DOHH2 (cell line): ENCODE data around the gene MGLL.

Source experiments
- H3F3A ChIP-seq: fragments of 200-600 bp; sonication (generic), shearing (Covaris generic); 2 replicates; pipeline ENCODE4 v1.6.0; 2016; ENCODE audit warnings: antibody characterized with exemption, mild to moderate bottlenecking; ENCODE audit not compliant: control insufficient read depth, insufficient read depth
- H3K27ac ChIP-seq: fragments of 200-600 bp; sonication (generic); 2 replicates; pipeline ENCODE4 v1.5.1; 2014; ENCODE audit warnings: low read depth, mild to moderate bottlenecking, low read length, moderate library complexity
- H3K27me3 ChIP-seq: fragments of 200-600 bp; sonication (generic); 2 replicates; pipeline ENCODE4 v1.6.1; 2014; ENCODE audit warnings: mild to moderate bottlenecking, low read length, mixed read lengths; ENCODE audit not compliant: control insufficient read depth
- H3K36me3 ChIP-seq: fragments of 200-600 bp; sonication (generic); 2 replicates; pipeline ENCODE4 v1.6.1; 2014; ENCODE audit warnings: mild to moderate bottlenecking, low read length, moderate library complexity, mixed read lengths; ENCODE audit not compliant: control insufficient read depth
- H3K4me1 ChIP-seq: fragments of 200-600 bp; sonication (generic); 2 replicates; pipeline ENCODE4 v1.6.1; 2014; ENCODE audit warnings: mild to moderate bottlenecking, low read length, mixed read lengths; ENCODE audit not compliant: control insufficient read depth
- H3K4me2 ChIP-seq: fragments of 200-600 bp; sonication (generic); 2 replicates; pipeline ENCODE4 v1.6.0; 2014; ENCODE audit warnings: mild to moderate bottlenecking, low read length, moderate library complexity
- H3K4me3 ChIP-seq: fragments of 200-600 bp; sonication (generic); 2 replicates; pipeline ENCODE4 v1.5.1; 2014; ENCODE audit warnings: mild to moderate bottlenecking, low read length, mixed read lengths
- H3K79me2 ChIP-seq: fragments of 200-600 bp; sonication (generic); 2 replicates; pipeline ENCODE4 v1.6.1; 2014; ENCODE audit warnings: mild to moderate bottlenecking, low read length, mixed read lengths; ENCODE audit not compliant: control insufficient read depth
- H3K9me2 ChIP-seq: fragments of 200-600 bp; sonication (generic); replicated peaks from 2 replicates; pipeline ENCODE4 v1.6.1; 2014; ENCODE audit warnings: mild to moderate bottlenecking, low read length, mixed read lengths; ENCODE audit not compliant: control insufficient read depth
- H3K9me3 ChIP-seq: fragments of 200-600 bp; sonication (generic); 2 replicates; pipeline ENCODE4 v1.6.1; 2014; ENCODE audit warnings: antibody characterized with exemption, low read length, mixed read lengths; ENCODE audit not compliant: control insufficient read depth, insufficient read depth
- H4K20me1 ChIP-seq: fragments of 200-600 bp; sonication (generic); 2 replicates; pipeline ENCODE4 v1.6.0; 2014; ENCODE audit warnings: low read depth, mild to moderate bottlenecking, antibody characterized with exemption, low read length, moderate library complexity; ENCODE audit not compliant: control insufficient read depth, insufficient read depth
- EZH2phosphoT487 ChIP-seq: fragments of 200-600 bp; sonication (generic); IDR thresholded peaks from 2 replicates; pipeline ENCODE4 v1.6.1; 2017; ENCODE audit warnings: borderline replicate concordance, mild to moderate bottlenecking, antibody characterized with exemption, low read length, moderate library complexity, mixed read lengths
- TF ChIP-seq, protein P1 (sequence below): fragments of 200-600 bp; sonication (generic); IDR thresholded peaks from one replicate; pipeline ENCODE4 v1.5.1; 2014; ENCODE audit warnings: antibody characterized with exemption, mild to moderate bottlenecking, low read depth, low read length; ENCODE audit not compliant: poor library complexity, severe bottlenecking

Gene MGLL

DNA sequence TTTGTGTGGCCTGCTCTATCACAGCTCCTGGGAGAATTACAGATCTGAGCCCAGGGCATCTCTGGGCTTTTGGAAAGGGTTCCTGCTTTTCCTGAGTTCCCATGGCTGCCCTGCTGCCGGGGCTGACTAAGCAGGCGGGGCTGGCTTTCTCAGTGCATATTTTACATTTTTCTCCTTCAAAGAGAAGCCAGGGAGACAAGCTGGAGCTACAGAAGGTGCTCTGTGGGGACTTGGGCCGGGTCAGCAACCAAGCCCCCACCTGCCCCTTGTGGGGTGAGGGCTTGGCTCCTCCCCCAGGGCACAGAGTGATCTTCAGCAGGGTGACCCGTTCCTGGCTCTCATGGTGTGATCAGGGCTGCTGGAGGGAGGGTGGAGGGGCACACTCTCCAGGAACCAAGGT is 132.2 kb downstream of the MGLL start:
- Histone ChIP-seq H3K4me3 (no peak overlapping the region), H3K9me3 (peaks cover 8% of the 10 kb centered on the region; the same call in 1 of the 2 replicates), H4K20me1 (no peaks in the 10 kb centered on the region), H3F3A (no peaks in the 10 kb centered on the region), H3K9me2 (no peaks in the 10 kb centered on the region), H3K27me3 (no peaks in the 10 kb centered on the region), H3K79me2 (no peaks in the 10 kb centered on the region), H3K27ac (no peak overlapping the region), H3K4me2 (no peak overlapping the region), H3K4me1 (peaks cover 8% of the 10 kb centered on the region), H3K36me3 (no peaks in the 10 kb centered on the region)
- TF ChIP-seq, protein P1, sequence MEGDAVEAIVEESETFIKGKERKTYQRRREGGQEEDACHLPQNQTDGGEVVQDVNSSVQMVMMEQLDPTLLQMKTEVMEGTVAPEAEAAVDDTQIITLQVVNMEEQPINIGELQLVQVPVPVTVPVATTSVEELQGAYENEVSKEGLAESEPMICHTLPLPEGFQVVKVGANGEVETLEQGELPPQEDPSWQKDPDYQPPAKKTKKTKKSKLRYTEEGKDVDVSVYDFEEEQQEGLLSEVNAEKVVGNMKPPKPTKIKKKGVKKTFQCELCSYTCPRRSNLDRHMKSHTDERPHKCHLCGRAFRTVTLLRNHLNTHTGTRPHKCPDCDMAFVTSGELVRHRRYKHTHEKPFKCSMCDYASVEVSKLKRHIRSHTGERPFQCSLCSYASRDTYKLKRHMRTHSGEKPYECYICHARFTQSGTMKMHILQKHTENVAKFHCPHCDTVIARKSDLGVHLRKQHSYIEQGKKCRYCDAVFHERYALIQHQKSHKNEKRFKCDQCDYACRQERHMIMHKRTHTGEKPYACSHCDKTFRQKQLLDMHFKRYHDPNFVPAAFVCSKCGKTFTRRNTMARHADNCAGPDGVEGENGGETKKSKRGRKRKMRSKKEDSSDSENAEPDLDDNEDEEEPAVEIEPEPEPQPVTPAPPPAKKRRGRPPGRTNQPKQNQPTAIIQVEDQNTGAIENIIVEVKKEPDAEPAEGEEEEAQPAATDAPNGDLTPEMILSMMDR = no peak
- no peak for TF ChIP-seq EZH2phosphoT487

DNA sequence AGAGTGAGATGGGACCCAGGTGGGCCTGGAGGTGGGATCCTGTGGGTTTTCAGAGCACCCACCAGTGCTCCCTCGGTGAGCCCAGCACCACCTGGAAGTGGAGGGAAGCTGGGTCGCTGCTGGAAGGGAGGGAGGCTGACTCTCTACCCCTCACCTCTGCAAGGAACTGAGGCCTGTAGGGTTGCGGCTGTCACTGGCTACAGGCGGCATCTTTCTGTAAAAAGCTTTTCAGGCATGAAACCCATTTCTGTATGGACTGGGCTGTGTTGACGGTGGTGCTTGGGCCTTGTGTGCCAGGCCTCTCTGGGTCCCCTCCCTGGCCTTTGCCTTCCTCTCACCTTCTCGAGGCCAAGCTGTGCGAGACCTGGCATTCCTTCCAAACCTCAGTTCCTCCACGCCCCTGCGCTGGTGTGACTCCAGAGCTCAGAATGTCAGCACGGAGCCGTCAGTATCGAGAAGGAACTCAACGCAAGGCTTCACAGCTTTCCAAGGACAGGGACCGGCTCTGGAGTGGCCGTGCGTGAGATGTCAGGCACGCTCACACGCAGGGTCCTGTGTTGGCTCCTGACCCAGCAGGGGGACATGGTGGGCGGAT is 133.0 kb downstream of the MGLL start:
- peaks cover 8% of the 10 kb centered on the region; the same call in 1 of the 2 replicates for H3K9me3 ChIP-seq
- H3K4me3 ChIP-seq = no peak overlapping the region
- no peaks in the 10 kb centered on the region for H3K27me3 ChIP-seq
- no peaks in the 10 kb centered on the region for H3K36me3 ChIP-seq
- no peak overlapping the region for H3K4me2 ChIP-seq
- H3F3A ChIP-seq = no peaks in the 10 kb centered on the region
- no peaks in the 10 kb centered on the region for H3K9me2 ChIP-seq
- H4K20me1 ChIP-seq = no peaks in the 10 kb centered on the region
- H3K79me2 ChIP-seq = no peaks in the 10 kb centered on the region
- no peak for TF ChIP-seq EZH2phosphoT487
- TF ChIP-seq, protein P1 = no peak
- H3K4me1 ChIP-seq = peaks cover 15% of the 10 kb centered on the region
- no peak overlapping the region for H3K27ac ChIP-seq

DNA sequence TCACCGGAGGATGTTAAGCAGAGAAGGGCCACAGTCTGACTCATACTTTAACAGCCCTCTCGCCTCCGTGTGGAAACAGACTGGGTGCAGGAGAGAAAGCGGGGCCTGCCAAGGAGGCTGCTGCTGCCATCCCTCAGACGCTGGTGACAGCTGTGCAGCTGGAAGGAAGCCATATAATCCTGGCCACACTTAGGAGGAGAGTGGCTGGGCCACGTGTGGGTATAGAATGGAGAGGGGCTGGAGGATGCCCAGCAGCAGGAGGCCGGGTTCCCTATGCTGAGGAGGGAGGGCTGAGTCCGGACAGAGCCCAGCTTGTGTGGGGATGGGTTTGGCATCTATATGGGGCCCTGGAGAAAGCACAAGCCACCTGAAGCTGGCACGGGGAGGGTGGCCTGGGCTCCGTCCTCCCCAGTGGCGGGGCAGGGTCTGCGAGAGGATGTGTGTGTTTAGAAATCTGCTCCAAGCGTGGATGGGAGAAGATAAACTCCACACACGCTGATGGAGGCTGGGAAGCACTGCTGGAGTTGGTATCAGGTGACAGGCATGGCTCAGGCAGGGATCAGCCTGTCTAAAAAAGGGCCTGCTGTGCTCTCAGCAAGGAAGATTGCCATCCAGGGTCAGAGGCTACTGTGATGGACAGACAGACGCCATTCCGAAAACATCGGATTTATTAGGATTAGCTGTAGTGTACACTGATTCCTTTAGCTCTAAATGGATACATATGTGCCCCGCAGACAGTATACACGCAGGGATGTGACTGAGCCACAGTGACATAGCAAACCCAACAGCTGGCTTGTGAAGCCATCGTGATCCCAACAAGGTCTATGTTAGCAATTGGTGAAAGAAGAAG is 133.7 kb downstream of the MGLL start:
- TF ChIP-seq EZH2phosphoT487 = no peak
- TF ChIP-seq, protein P1 = no peak
- Histone ChIP-seq H3K4me2 (no peak overlapping the region), H3K9me2 (no peaks in the 10 kb centered on the region), H3K9me3 (peaks cover 8% of the 10 kb centered on the region; the same call in 1 of the 2 replicates), H3F3A (peaks cover 5% of the 10 kb centered on the region), H3K4me1 (peaks cover 22% of the 10 kb centered on the region), H4K20me1 (no peaks in the 10 kb centered on the region), H3K36me3 (no peaks in the 10 kb centered on the region), H3K4me3 (no peak overlapping the region), H3K27me3 (no peaks in the 10 kb centered on the region), H3K79me2 (no peaks in the 10 kb centered on the region), H3K27ac (no peak overlapping the region)
